GM12801 (cell line): ENCODE measurements around the gene SWAP70.

Experiments used
- CTCF ChIP-seq: IDR thresholded peaks from one replicate; pipeline ENCODE4 v1.5.1; 2011; ENCODE audit warnings: control low read depth; ENCODE audit not compliant: insufficient read length; ENCODE audit errors: extremely low read depth

The SWAP70 gene

GRCh38 chr11:9718147-9718546, 54.3 kb downstream of the SWAP70 start:
- no peak for TF ChIP-seq CTCF

GRCh38 chr11:9719566-9720289, 55.9 kb downstream of the SWAP70 start:
- no peak for TF ChIP-seq CTCF

GRCh38 chr11:9720290-9720630, 56.4 kb downstream of the SWAP70 start:
- no peak for TF ChIP-seq CTCF

- TF ChIP-seq CTCF: no peak
These were observed 58.1 kb downstream of the SWAP70 start for GRCh38 chr11:9722023-9722422.

- TF ChIP-seq CTCF: no peak
These were observed 59.0 kb downstream of the SWAP70 start for GRCh38 chr11:9722893-9723292.

GRCh38 chr11:9726321-9727022, 62.6 kb downstream of the SWAP70 start:
- TF ChIP-seq CTCF: no peak

GRCh38 chr11:9728058-9728457, 64.2 kb downstream of the SWAP70 start:
- TF ChIP-seq CTCF: no peak
